Liver (tissue), 9 donors: ENCODE data around the gene GRIA1. TPM values are rescaled to one million over a fixed set of nuclear protein-coding genes. Genes with fewer than 3 reads are reported as not detected.

Source experiments
- DNase-seq: peaks from one replicate; pipeline ENCODE4 v3.0.0-alpha.2; 2017; ENCODE audit warnings: low spot score
- H3K27ac ChIP-seq, 2 donors: one replicate each; pipeline ENCODE4 v1.7.0; 2013; ENCODE audit warnings: inconsistent platforms in 2 of 2, low read length in 2 of 2, control low read depth in 1 of 2, low read depth in 1 of 2, mild to moderate bottlenecking in 1 of 2
- H3K27me3 ChIP-seq, 4 donors: one replicate each; pipeline versions ENCODE4 v1.6.1 to v1.7.0; 2013; ENCODE audit warnings: low read length in 3 of 4, inconsistent platforms in 1 of 4, mild to moderate bottlenecking in 1 of 4, moderate library complexity in 1 of 4; ENCODE audit not compliant: control insufficient read depth in 4 of 4, insufficient read depth in 4 of 4
- H3K36me3 ChIP-seq, 4 donors: one replicate each; pipeline versions ENCODE4 v1.6.1 to v1.7.0; 2013; ENCODE audit warnings: low read length in 3 of 4, mild to moderate bottlenecking in 3 of 4, low read depth in 1 of 4, moderate library complexity in 1 of 4; ENCODE audit not compliant: control insufficient read depth in 4 of 4, insufficient read depth in 3 of 4
- H3K4me1 ChIP-seq, 4 donors: one replicate each; pipeline versions ENCODE4 v1.6.1 to v1.7.0; 2013; ENCODE audit warnings: low read length in 3 of 4, mild to moderate bottlenecking in 3 of 4, moderate library complexity in 1 of 4; ENCODE audit not compliant: control insufficient read depth in 4 of 4, insufficient read depth in 4 of 4
- H3K4me3 ChIP-seq, 3 donors: one replicate each; pipeline versions ENCODE4 v1.6.1 to v1.7.0; 2013; ENCODE audit warnings: low read length in 3 of 3, control low read depth in 1 of 3, low read depth in 1 of 3, mild to moderate bottlenecking in 1 of 3
- H3K9ac ChIP-seq, 2 donors: one replicate each; pipeline ENCODE4 v1.7.0; 2013; ENCODE audit warnings: low read length in 2 of 2, mild to moderate bottlenecking in 2 of 2, moderate library complexity in 2 of 2, control low read depth in 1 of 2, low read depth in 1 of 2
- H3K9me3 ChIP-seq, 4 donors: one replicate each; pipeline versions ENCODE4 v1.6.1 to v1.7.0; 2013; ENCODE audit warnings: low read length in 3 of 4; ENCODE audit not compliant: control insufficient read depth in 4 of 4
- EGR1 ChIP-seq, 2 donors: IDR thresholded peaks; 2 replicates each; pipeline ENCODE4 v1.6.1; 2016 to 2018; ENCODE audit warnings: antibody characterized with exemption in 2 of 2, low read depth in 2 of 2
- FOXA1 ChIP-seq: IDR thresholded peaks from 2 replicates; pipeline ENCODE4 v1.6.1; 2016; ENCODE audit warnings: antibody characterized with exemption
- FOXA2 ChIP-seq: IDR thresholded peaks from 2 replicates; pipeline ENCODE4 v1.6.1; 2016; ENCODE audit warnings: antibody characterized with exemption
- GABPA ChIP-seq, 2 donors: IDR thresholded peaks in 1 of 2; conservative IDR thresholded peaks in 1 of 2; 2 replicates each; pipeline ENCODE4 v1.6.1; 2016; ENCODE audit warnings: antibody characterized with exemption in 2 of 2, mild to moderate bottlenecking in 1 of 2, moderate library complexity in 1 of 2
- HNF4A ChIP-seq, 2 donors: conservative IDR thresholded peaks; 2 replicates each; pipeline ENCODE4 v1.6.1; 2016; ENCODE audit warnings: antibody characterized with exemption in 2 of 2, mild to moderate bottlenecking in 2 of 2
- HNF4G ChIP-seq: IDR thresholded peaks from 2 replicates; pipeline ENCODE4 v1.6.1; 2016; ENCODE audit warnings: antibody characterized with exemption
- JUND ChIP-seq, 2 donors: IDR thresholded peaks; 2 replicates each; pipeline ENCODE4 v1.6.1; 2016; ENCODE audit warnings: antibody characterized with exemption in 2 of 2
- NR2F2 ChIP-seq: IDR thresholded peaks from 2 replicates; pipeline ENCODE4 v1.6.1; 2016; ENCODE audit warnings: antibody characterized with exemption
- RAD21 ChIP-seq, 2 donors: IDR thresholded peaks; 2 replicates each; pipeline ENCODE4 v1.6.1; 2016; ENCODE audit warnings: antibody characterized with exemption in 2 of 2, mild to moderate bottlenecking in 2 of 2
- RXRA ChIP-seq, 2 donors: IDR thresholded peaks; 2 replicates each; pipeline ENCODE4 v1.6.1; 2017 to 2018; ENCODE audit warnings: antibody characterized with exemption in 2 of 2, mild to moderate bottlenecking in 1 of 2
- SP1 ChIP-seq: IDR thresholded peaks from 2 replicates; pipeline ENCODE4 v1.6.1; 2018; ENCODE audit warnings: antibody characterized with exemption, mild to moderate bottlenecking
- TAF1 ChIP-seq: conservative IDR thresholded peaks from 2 replicates; pipeline ENCODE4 v1.6.1; 2016; ENCODE audit warnings: antibody characterized with exemption, mild to moderate bottlenecking
- YY1 ChIP-seq: IDR thresholded peaks from 2 replicates; pipeline ENCODE4 v1.6.1; 2016; ENCODE audit warnings: antibody characterized with exemption, mild to moderate bottlenecking
- WGBS: extraction: QIAGEN DNeasy Blood & Tissue Kit; methylation state at CpG from one replicate; pipeline ENCODE4 v1.1.7; 2013; 5-methylcytosine and 5-hydroxymethylcytosine counted together
- polyA plus RNA-seq, 2 donors: library from polyadenylated mRNA; stranded (reverse) in 1 of 2; unstranded in 1 of 2; fragments of 200-250 nt in 1 of 2; fragments of >200 nt in 1 of 2; fragmentation: Nextera tagmentation in 1 of 2; extraction: Ambion mirVana in 1 of 2; gene quantifications; one replicate each; pipeline versions ENCODE4 v1.2.1 to v1.2.3, GENCODE V29; 2013 to 2015
- total RNA-seq, 2 donors: library from RNA; depleted of rRNA; stranded (reverse); fragments of >200 nt; gene quantifications; one replicate each; pipeline ENCODE4 v1.2.3, GENCODE V29; 2014
- TF ChIP-seq, protein P1 (sequence below): IDR thresholded peaks from 2 replicates; pipeline ENCODE4 v1.6.1; 2016; ENCODE audit warnings: antibody characterized with exemption, mild to moderate bottlenecking
- TF ChIP-seq, protein P2 (sequence below): IDR thresholded peaks from 2 replicates; pipeline ENCODE4 v1.6.1; 2016; ENCODE audit warnings: antibody characterized with exemption
- TF ChIP-seq, protein P3 (sequence below): IDR thresholded peaks from 2 replicates; pipeline ENCODE4 v1.6.1; 2016; ENCODE audit warnings: antibody characterized with exemption
- TF ChIP-seq, protein P4 (sequence below): fragments of 150-350 bp; IDR thresholded peaks from 2 replicates; pipeline ENCODE4 v1.5.1; 2017; ENCODE audit warnings: improper control_type of control experiment, low read depth, low read length; ENCODE audit not compliant: missing input control
- TF ChIP-seq, protein P5 (sequence below): IDR thresholded peaks from 2 replicates; pipeline ENCODE4 v1.6.1; 2016; ENCODE audit warnings: antibody characterized with exemption
- donor health status: healthy.
- donor health status: healthy.
- donor health status: healthy.
- donor health status: healthy.
- donor health status: healthy.

Gene GRIA1
- total and polyA plus RNA-seq, 4 donors = 0.08 TPM; not detected in 3

DNA sequence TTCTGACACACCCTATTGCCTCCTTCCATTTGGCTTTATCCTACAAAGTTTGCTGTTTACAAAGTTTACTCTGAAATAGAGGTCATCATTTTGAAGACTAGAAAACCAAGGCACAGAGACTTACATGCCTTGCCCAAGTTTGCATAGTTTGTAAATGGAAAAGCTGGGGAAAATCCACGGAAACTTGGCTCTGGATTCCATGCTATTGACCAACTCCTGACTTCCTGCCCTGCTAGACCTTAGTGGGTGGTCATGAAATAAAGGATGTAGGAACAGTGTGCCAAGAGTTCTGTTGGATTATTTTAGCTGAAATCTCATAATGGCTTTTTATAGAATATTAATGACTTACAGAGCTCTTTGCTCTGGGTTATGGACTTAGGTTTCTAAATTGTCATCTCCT, 69.5 kb downstream of the GRIA1 start:
- H3K27ac ChIP-seq = no peak overlapping the region
- H3K9me3 ChIP-seq = no peaks in the 10 kb centered on the region
- H3K36me3 ChIP-seq = no peaks in the 10 kb centered on the region
- WGBS = 57% methylated on average over 1 of the region's 1 CpG
- DNase-seq = no peak
- peaks cover 0 to 6% (median 0%) of the 10 kb centered on the region in 4 donors for H3K4me1 ChIP-seq
- H3K27me3 ChIP-seq = peaks cover 0 to 2% (median 0%) of the 10 kb centered on the region in 4 donors
- no peak for TF ChIP-seq YY1
- no peak overlapping the region for H3K4me3 ChIP-seq
- H3K9ac ChIP-seq = no peak overlapping the region

DNA sequence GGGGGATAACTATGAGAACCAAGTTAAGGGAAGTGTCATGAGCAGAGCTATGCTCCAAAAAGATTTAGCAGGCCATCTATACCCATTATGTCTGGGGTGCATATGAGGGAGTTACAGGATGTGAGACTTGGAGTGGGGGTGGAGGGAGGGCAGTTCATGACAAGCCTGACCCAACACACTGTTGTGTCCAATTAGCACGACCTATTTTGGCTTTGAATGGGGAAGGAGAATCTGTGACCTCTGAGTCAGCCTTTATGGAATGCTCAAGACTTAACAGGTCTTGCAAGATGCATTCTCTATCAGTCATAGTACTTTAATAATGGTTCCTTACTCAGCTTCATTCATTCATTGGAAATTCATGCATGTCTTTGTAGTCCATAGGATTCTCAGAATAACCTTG, 71.7 kb downstream of the GRIA1 start:
- TF ChIP-seq HNF4A (conservative IDR thresholded peaks at IDR 0.05) = no peak
- TF ChIP-seq, protein P1, sequence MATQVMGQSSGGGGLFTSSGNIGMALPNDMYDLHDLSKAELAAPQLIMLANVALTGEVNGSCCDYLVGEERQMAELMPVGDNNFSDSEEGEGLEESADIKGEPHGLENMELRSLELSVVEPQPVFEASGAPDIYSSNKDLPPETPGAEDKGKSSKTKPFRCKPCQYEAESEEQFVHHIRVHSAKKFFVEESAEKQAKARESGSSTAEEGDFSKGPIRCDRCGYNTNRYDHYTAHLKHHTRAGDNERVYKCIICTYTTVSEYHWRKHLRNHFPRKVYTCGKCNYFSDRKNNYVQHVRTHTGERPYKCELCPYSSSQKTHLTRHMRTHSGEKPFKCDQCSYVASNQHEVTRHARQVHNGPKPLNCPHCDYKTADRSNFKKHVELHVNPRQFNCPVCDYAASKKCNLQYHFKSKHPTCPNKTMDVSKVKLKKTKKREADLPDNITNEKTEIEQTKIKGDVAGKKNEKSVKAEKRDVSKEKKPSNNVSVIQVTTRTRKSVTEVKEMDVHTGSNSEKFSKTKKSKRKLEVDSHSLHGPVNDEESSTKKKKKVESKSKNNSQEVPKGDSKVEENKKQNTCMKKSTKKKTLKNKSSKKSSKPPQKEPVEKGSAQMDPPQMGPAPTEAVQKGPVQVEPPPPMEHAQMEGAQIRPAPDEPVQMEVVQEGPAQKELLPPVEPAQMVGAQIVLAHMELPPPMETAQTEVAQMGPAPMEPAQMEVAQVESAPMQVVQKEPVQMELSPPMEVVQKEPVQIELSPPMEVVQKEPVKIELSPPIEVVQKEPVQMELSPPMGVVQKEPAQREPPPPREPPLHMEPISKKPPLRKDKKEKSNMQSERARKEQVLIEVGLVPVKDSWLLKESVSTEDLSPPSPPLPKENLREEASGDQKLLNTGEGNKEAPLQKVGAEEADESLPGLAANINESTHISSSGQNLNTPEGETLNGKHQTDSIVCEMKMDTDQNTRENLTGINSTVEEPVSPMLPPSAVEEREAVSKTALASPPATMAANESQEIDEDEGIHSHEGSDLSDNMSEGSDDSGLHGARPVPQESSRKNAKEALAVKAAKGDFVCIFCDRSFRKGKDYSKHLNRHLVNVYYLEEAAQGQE = no peak
- no peak for TF ChIP-seq FOXA2
- TF ChIP-seq SP1 = no peak
- TF ChIP-seq, protein P2, sequence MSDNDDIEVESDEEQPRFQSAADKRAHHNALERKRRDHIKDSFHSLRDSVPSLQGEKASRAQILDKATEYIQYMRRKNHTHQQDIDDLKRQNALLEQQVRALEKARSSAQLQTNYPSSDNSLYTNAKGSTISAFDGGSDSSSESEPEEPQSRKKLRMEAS = no peak
- TF ChIP-seq, protein P3, sequence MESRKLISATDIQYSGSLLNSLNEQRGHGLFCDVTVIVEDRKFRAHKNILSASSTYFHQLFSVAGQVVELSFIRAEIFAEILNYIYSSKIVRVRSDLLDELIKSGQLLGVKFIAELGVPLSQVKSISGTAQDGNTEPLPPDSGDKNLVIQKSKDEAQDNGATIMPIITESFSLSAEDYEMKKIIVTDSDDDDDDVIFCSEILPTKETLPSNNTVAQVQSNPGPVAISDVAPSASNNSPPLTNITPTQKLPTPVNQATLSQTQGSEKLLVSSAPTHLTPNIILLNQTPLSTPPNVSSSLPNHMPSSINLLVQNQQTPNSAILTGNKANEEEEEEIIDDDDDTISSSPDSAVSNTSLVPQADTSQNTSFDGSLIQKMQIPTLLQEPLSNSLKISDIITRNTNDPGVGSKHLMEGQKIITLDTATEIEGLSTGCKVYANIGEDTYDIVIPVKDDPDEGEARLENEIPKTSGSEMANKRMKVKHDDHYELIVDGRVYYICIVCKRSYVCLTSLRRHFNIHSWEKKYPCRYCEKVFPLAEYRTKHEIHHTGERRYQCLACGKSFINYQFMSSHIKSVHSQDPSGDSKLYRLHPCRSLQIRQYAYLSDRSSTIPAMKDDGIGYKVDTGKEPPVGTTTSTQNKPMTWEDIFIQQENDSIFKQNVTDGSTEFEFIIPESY = no peak
- no peak for TF ChIP-seq RXRA (IDR thresholded peaks at IDR 0.05)
- TF ChIP-seq, protein P4, sequence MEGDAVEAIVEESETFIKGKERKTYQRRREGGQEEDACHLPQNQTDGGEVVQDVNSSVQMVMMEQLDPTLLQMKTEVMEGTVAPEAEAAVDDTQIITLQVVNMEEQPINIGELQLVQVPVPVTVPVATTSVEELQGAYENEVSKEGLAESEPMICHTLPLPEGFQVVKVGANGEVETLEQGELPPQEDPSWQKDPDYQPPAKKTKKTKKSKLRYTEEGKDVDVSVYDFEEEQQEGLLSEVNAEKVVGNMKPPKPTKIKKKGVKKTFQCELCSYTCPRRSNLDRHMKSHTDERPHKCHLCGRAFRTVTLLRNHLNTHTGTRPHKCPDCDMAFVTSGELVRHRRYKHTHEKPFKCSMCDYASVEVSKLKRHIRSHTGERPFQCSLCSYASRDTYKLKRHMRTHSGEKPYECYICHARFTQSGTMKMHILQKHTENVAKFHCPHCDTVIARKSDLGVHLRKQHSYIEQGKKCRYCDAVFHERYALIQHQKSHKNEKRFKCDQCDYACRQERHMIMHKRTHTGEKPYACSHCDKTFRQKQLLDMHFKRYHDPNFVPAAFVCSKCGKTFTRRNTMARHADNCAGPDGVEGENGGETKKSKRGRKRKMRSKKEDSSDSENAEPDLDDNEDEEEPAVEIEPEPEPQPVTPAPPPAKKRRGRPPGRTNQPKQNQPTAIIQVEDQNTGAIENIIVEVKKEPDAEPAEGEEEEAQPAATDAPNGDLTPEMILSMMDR = no peak
- no peak for TF ChIP-seq GABPA (IDR thresholded peaks at IDR 0.05 in 1 of 2, conservative IDR thresholded peaks at IDR 0.05 in 1 of 2)
- no peak for TF ChIP-seq YY1
- TF ChIP-seq HNF4G = no peak
- no peak for TF ChIP-seq JUND (IDR thresholded peaks at IDR 0.05)
- no peak for TF ChIP-seq NR2F2
- no peak for TF ChIP-seq EGR1 (IDR thresholded peaks at IDR 0.05; ENCODE audit: low read depth in 2 of 2)
- TF ChIP-seq TAF1 = no peak
- TF ChIP-seq, protein P5, sequence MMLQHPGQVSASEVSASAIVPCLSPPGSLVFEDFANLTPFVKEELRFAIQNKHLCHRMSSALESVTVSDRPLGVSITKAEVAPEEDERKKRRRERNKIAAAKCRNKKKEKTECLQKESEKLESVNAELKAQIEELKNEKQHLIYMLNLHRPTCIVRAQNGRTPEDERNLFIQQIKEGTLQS = no peak
- no peak for TF ChIP-seq FOXA1
- no peak for TF ChIP-seq RAD21 (IDR thresholded peaks at IDR 0.05)
- DNase-seq = no peak
- no peaks in the 10 kb centered on the region for H3K9me3 ChIP-seq
- WGBS = 53% methylated on average over 1 of the region's 1 CpG
- H3K27me3 ChIP-seq = peaks cover 0 to 2% (median 0%) of the 10 kb centered on the region in 4 donors
- no peaks in the 10 kb centered on the region for H3K4me1 ChIP-seq
- H3K27ac ChIP-seq = no peak overlapping the region
- H3K9ac ChIP-seq = no peak overlapping the region
- no peak overlapping the region for H3K4me3 ChIP-seq
- H3K36me3 ChIP-seq = no peaks in the 10 kb centered on the region
